HUES6 (cell line): ENCODE data around the gene KIFC1.
"Not testable (repeated sequence)": the region's sequence is repeated elsewhere in the genome, so short reads cannot be mapped to it uniquely, and the experiment has no call there.

Experiments used
- H3K27ac ChIP-seq: 2 replicates; pipeline ENCODE4 v1.7.0; 2013; ENCODE audit warnings: low read depth, mild to moderate bottlenecking, low read length, inconsistent platforms
- H3K27me3 ChIP-seq: 2 replicates; pipeline ENCODE4 v1.6.1; 2013; ENCODE audit warnings: low read length; ENCODE audit not compliant: control insufficient read depth, insufficient read depth
- H3K36me3 ChIP-seq: 2 replicates; pipeline ENCODE4 v1.6.1; 2013; ENCODE audit warnings: low read length; ENCODE audit not compliant: control insufficient read depth, insufficient read depth
- H3K4me1 ChIP-seq: 2 replicates; pipeline ENCODE4 v1.6.1; 2013; ENCODE audit warnings: low read length; ENCODE audit not compliant: control insufficient read depth, insufficient read depth
- H3K4me3 ChIP-seq: 2 replicates; pipeline ENCODE4 v1.5.1; 2013; ENCODE audit warnings: low read depth, low read length
- H3K9ac ChIP-seq: one replicate; pipeline ENCODE4 v1.6.1; 2013; ENCODE audit warnings: mild to moderate bottlenecking, low read length
- H3K9me3 ChIP-seq: 2 replicates; pipeline ENCODE4 v1.6.1; 2013; ENCODE audit warnings: low read depth, low read length; ENCODE audit not compliant: control insufficient read depth, insufficient read depth

The KIFC1 gene

GRCh38 chr6:33391278-33391921 lies at the start of gene KIFC1:
TSS of gene KIFC1 (plus strand) at chr6:33391823. CDS start at chr6:33391986, 163 bp downstream.
- Histone ChIP-seq H3K9me3 (no peaks in the 10 kb centered on the region), H3K27me3 (no peaks in the 10 kb centered on the region), H3K27ac (peak within 1 kb of the TSS; percentile 76), H3K4me3 (peak within 1 kb of the TSS; percentile 93), H3K9ac (peak within 1 kb of the TSS; percentile 89), H3K36me3 (peaks cover 11% of the 10 kb centered on the region; the same call in 1 of the 2 replicates), H3K4me1 (peaks cover 14% of the 10 kb centered on the region)

- not testable (repeated sequence) for H3K27me3 ChIP-seq, H3K36me3 ChIP-seq, H3K4me3 ChIP-seq, H3K27ac ChIP-seq, H3K4me1 ChIP-seq, H3K9ac ChIP-seq, H3K9me3 ChIP-seq
Measured at GRCh38 chr6:33343606-33343952, 48.0 kb upstream of the KIFC1 start.

GRCh38 chr6:33343953-33344611 lies 47.5 kb upstream of the KIFC1 start:
- no peak overlapping the region for H3K4me3 ChIP-seq
- no peaks in the 10 kb centered on the region for H3K36me3 ChIP-seq
- no peaks in the 10 kb centered on the region for H3K9me3 ChIP-seq
- H3K27me3 ChIP-seq, result no peaks in the 10 kb centered on the region
- no peak overlapping the region for H3K27ac ChIP-seq
- H3K9ac ChIP-seq, result no peak overlapping the region
- peaks cover 4% of the 10 kb centered on the region; the same call in 1 of the 2 replicates for H3K4me1 ChIP-seq

GRCh38 chr6:33344701-33345697 lies 46.6 kb upstream of the KIFC1 start:
- Histone ChIP-seq H3K4me1 (peaks cover 4% of the 10 kb centered on the region; the same call in 1 of the 2 replicates), H3K4me3 (no peak overlapping the region), H3K27me3 (no peaks in the 10 kb centered on the region), H3K27ac (no peak overlapping the region), H3K9me3 (no peaks in the 10 kb centered on the region), H3K9ac (no peak overlapping the region), H3K36me3 (no peaks in the 10 kb centered on the region)

GRCh38 chr6:33346972-33347371 lies 44.7 kb upstream of the KIFC1 start:
- H3K9ac ChIP-seq, H3K27ac ChIP-seq, H3K27me3 ChIP-seq, H3K4me3 ChIP-seq, H3K9me3 ChIP-seq, H3K36me3 ChIP-seq, H3K4me1 ChIP-seq: not testable (repeated sequence)

- Histone ChIP-seq H3K4me1 (peaks cover 4% of the 10 kb centered on the region; the same call in 1 of the 2 replicates), H3K9ac (no peak overlapping the region), H3K36me3 (no peaks in the 10 kb centered on the region), H3K27me3 (no peaks in the 10 kb centered on the region), H3K27ac (no peak overlapping the region), H3K9me3 (no peaks in the 10 kb centered on the region), H3K4me3 (no peak overlapping the region)
Measured at GRCh38 chr6:33347816-33348215, 43.8 kb upstream of the KIFC1 start.

GRCh38 chr6:33355860-33356259 lies 35.8 kb upstream of the KIFC1 start:
- not testable (repeated sequence) for H3K4me1 ChIP-seq, H3K36me3 ChIP-seq, H3K27me3 ChIP-seq, H3K27ac ChIP-seq, H3K4me3 ChIP-seq, H3K9ac ChIP-seq
- H3K9me3 ChIP-seq, result peaks cover 13% of the 10 kb centered on the region

GRCh38 chr6:33356295-33356694 lies 35.3 kb upstream of the KIFC1 start:
- Histone ChIP-seq H3K9me3 (peaks cover 13% of the 10 kb centered on the region), H3K27me3 (no peaks in the 10 kb centered on the region), H3K36me3 (no peaks in the 10 kb centered on the region), H3K27ac (no peak overlapping the region), H3K9ac (no peak overlapping the region), H3K4me1 (no peaks in the 10 kb centered on the region), H3K4me3 (no peak overlapping the region)

- not testable (repeated sequence) for H3K4me3 ChIP-seq, H3K9ac ChIP-seq
- H3K9me3 ChIP-seq, result peaks cover 13% of the 10 kb centered on the region
Measured at GRCh38 chr6:33357160-33357871, 34.3 kb upstream of the KIFC1 start.

GRCh38 chr6:33359331-33359730 lies 32.3 kb upstream of the KIFC1 start:
- peaks cover 13% of the 10 kb centered on the region for H3K9me3 ChIP-seq
- no peaks in the 10 kb centered on the region for H3K36me3 ChIP-seq
- no peak overlapping the region for H3K4me3 ChIP-seq
- H3K4me1 ChIP-seq, result peaks cover 4% of the 10 kb centered on the region; the same call in 1 of the 2 replicates
- H3K27me3 ChIP-seq, result no peaks in the 10 kb centered on the region
- no peak overlapping the region for H3K9ac ChIP-seq
- H3K27ac ChIP-seq, result no peak overlapping the region

More at GRCh38 chr6:33357160-33357871, 34.3 kb upstream of the KIFC1 start:
- not testable (repeated sequence) for H3K4me1 ChIP-seq, H3K27ac ChIP-seq, H3K36me3 ChIP-seq, H3K27me3 ChIP-seq
